ENCODE data around the gene MRPS18C. TPM values are rescaled to one million over a fixed set of nuclear protein-coding genes. Genes with fewer than 3 reads are reported as not detected.

Gene MRPS18C
- total and polyA plus RNA-seq, 10 of the 15 experiments (the other 5 are each of a cell fraction or from before 2014, with no cell fraction given) = 38.0 to 283 (median 78.8) TPM

DNA sequence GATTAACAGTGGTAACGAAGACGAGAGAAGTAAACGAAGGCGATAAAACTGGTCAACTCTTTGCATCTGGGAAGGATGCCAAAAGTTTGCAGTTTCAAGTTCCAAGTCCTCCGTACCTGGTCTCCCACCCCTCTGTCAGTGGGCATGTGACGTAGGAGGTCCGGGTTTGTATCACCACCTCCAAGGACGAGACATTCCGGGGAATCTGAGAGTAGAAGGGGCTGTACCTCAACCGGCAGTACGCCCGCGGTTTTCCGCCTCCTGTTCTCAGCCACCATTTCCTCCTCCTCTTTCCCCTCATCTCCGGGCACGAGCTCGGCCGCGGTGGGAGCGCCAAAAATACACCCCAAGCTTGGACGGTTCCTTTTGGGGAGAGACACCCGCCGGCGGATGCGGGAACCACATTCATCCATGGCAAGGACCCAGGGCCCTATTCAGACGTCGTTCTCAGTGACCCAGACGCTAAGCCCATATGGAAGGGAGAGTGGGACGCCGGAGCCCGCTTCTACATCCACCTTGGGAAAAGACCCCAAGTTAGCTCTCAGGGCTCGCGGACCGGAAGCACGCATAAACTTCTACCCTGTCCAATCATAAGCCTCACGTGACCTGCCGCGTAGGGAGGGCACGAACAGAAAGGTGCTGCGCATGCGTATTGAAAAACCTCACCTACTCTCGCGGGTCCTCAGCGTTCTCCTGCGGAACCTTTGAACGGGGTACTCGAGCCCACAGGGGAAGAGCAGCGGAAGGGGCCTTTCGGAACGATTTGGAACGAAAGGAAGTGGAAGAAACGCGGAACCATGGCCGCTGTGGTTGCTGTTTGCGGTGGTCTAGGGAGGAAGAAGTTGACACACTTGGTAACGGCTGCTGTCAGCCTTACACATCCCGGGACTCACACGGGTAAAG, at the start of gene MRPS18C, which contains the start of gene HELQ (continued):
- TF ChIP-seq, protein P1, sequence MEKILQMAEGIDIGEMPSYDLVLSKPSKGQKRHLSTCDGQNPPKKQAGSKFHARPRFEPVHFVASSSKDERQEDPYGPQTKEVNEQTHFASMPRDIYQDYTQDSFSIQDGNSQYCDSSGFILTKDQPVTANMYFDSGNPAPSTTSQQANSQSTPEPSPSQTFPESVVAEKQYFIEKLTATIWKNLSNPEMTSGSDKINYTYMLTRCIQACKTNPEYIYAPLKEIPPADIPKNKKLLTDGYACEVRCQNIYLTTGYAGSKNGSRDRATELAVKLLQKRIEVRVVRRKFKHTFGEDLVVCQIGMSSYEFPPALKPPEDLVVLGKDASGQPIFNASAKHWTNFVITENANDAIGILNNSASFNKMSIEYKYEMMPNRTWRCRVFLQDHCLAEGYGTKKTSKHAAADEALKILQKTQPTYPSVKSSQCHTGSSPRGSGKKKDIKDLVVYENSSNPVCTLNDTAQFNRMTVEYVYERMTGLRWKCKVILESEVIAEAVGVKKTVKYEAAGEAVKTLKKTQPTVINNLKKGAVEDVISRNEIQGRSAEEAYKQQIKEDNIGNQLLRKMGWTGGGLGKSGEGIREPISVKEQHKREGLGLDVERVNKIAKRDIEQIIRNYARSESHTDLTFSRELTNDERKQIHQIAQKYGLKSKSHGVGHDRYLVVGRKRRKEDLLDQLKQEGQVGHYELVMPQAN (conservative IDR thresholded peaks at IDR 0.05) = peak; percentile 66
- TF ChIP-seq ATF7 (IDR thresholded peaks at IDR 0.05; ENCODE audit: low read depth) (peak; percentile 84), JUNB (IDR thresholded peaks at IDR 0.05) (no peak; the same call in 1 of the 2 replicates), TBL1XR1 (IDR thresholded peaks at IDR 0.05; ENCODE audit: low read depth, low read length) (peak; percentile 81), WRNIP1 (IDR thresholded peaks at IDR 0.05; ENCODE audit: borderline replicate concordance, low read depth, low read length) (peak; percentile 98; the same call in 1 of the 2 replicates), KDM1A (IDR thresholded peaks at IDR 0.05; ENCODE audit: borderline replicate concordance) (no peak), ETV6 (conservative IDR thresholded peaks at IDR 0.05 in 1 of 2, IDR thresholded peaks at IDR 0.05 in 1 of 2; ENCODE audit: borderline replicate concordance in 1 of 2, low read depth in 1 of 2) (peak in 1 of 2 experiments; percentile 86; a peak in 2 of 4 replicates), HDAC2 (IDR thresholded peaks at IDR 0.05) (no peak), RELA (IDR thresholded peaks at IDR 0.05; ENCODE audit: borderline replicate concordance, partially characterized antibody) (peak; percentile 87), MTA3 (IDR thresholded peaks at IDR 0.05; ENCODE audit: borderline replicate concordance, low read length) (peak; percentile 79; the same call in 1 of the 2 replicates), ESRRA (IDR thresholded peaks at IDR 0.05; ENCODE audit: low read length) (peak; percentile 79; the same call in 1 of the 2 replicates), FOXM1 (IDR thresholded peaks at IDR 0.05; ENCODE audit: low read depth, low read length) (peak; percentile 74; the same call in 1 of the 2 replicates), RB1 (IDR thresholded peaks at IDR 0.05; ENCODE audit: borderline replicate concordance) (peak; percentile 20; the same call in 1 of the 2 replicates), CHD2 (IDR thresholded peaks at IDR 0.05; ENCODE audit: borderline replicate concordance, low read depth, low read length) (peak; percentile 99), CHD1 (IDR thresholded peaks at IDR 0.05; ENCODE audit: low read depth, low read length) (no peak)
- TF ChIP-seq, protein P2, sequence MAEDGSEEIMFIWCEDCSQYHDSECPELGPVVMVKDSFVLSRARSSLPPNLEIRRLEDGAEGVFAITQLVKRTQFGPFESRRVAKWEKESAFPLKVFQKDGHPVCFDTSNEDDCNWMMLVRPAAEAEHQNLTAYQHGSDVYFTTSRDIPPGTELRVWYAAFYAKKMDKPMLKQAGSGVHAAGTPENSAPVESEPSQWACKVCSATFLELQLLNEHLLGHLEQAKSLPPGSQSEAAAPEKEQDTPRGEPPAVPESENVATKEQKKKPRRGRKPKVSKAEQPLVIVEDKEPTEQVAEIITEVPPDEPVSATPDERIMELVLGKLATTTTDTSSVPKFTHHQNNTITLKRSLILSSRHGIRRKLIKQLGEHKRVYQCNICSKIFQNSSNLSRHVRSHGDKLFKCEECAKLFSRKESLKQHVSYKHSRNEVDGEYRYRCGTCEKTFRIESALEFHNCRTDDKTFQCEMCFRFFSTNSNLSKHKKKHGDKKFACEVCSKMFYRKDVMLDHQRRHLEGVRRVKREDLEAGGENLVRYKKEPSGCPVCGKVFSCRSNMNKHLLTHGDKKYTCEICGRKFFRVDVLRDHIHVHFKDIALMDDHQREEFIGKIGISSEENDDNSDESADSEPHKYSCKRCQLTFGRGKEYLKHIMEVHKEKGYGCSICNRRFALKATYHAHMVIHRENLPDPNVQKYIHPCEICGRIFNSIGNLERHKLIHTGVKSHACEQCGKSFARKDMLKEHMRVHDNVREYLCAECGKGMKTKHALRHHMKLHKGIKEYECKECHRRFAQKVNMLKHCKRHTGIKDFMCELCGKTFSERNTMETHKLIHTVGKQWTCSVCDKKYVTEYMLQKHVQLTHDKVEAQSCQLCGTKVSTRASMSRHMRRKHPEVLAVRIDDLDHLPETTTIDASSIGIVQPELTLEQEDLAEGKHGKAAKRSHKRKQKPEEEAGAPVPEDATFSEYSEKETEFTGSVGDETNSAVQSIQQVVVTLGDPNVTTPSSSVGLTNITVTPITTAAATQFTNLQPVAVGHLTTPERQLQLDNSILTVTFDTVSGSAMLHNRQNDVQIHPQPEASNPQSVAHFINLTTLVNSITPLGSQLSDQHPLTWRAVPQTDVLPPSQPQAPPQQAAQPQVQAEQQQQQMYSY (CRISPR knock-in tag; IDR thresholded peaks at IDR 0.05) = no peak
- TF ChIP-seq, protein P3, sequence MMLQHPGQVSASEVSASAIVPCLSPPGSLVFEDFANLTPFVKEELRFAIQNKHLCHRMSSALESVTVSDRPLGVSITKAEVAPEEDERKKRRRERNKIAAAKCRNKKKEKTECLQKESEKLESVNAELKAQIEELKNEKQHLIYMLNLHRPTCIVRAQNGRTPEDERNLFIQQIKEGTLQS (IDR thresholded peaks at IDR 0.05; ENCODE audit: borderline replicate concordance, extremely low read depth, low read depth, low read length) = peak; percentile 98
- TF ChIP-seq, protein P4, sequence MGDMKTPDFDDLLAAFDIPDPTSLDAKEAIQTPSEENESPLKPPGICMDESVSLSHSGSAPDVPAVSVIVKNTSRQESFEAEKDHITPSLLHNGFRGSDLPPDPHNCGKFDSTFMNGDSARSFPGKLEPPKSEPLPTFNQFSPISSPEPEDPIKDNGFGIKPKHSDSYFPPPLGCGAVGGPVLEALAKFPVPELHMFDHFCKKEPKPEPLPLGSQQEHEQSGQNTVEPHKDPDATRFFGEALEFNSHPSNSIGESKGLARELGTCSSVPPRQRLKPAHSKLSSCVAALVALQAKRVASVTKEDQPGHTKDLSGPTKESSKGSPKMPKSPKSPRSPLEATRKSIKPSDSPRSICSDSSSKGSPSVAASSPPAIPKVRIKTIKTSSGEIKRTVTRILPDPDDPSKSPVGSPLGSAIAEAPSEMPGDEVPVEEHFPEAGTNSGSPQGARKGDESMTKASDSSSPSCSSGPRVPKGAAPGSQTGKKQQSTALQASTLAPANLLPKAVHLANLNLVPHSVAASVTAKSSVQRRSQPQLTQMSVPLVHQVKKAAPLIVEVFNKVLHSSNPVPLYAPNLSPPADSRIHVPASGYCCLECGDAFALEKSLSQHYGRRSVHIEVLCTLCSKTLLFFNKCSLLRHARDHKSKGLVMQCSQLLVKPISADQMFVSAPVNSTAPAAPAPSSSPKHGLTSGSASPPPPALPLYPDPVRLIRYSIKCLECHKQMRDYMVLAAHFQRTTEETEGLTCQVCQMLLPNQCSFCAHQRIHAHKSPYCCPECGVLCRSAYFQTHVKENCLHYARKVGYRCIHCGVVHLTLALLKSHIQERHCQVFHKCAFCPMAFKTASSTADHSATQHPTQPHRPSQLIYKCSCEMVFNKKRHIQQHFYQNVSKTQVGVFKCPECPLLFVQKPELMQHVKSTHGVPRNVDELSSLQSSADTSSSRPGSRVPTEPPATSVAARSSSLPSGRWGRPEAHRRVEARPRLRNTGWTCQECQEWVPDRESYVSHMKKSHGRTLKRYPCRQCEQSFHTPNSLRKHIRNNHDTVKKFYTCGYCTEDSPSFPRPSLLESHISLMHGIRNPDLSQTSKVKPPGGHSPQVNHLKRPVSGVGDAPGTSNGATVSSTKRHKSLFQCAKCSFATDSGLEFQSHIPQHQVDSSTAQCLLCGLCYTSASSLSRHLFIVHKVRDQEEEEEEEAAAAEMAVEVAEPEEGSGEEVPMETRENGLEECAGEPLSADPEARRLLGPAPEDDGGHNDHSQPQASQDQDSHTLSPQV (IDR thresholded peaks at IDR 0.05) = no peak

Measured in GM12878 (cell line).